ENCODE measurements around the gene MED15.
A peak's percentile ranks its signal among the peaks of the same experiment; 100 is the strongest.
"Not testable (repeated sequence)": the region's sequence is repeated elsewhere in the genome, so short reads cannot be mapped to it uniquely, and the experiment has no call there.

Gene MED15

GRCh38 chr22:20536590-20537324, 29.3 kb downstream of the MED15 start:
- Histone ChIP-seq H3K9ac (ENCODE audit: low read length) (peak overlapping the region; percentile 38), H3K4me3 (ENCODE audit: low read depth, low read length) (no peak overlapping the region), H3K27me3 (ENCODE audit: control insufficient read depth, insufficient read depth, low read length) (no peaks in the 10 kb centered on the region), H3K4me1 (ENCODE audit: control insufficient read depth, insufficient read depth, low read length) (peaks cover 14% of the 10 kb centered on the region; the same call in 1 of the 2 replicates), H3K27ac (ENCODE audit: low read depth, low read length) (no peak overlapping the region), H3K9me3 (ENCODE audit: control insufficient read depth, insufficient read depth, low read depth, low read length) (no peaks in the 10 kb centered on the region), H3K36me3 (ENCODE audit: control insufficient read depth, insufficient read depth, low read length) (peaks cover 28% of the 10 kb centered on the region)

DNA sequence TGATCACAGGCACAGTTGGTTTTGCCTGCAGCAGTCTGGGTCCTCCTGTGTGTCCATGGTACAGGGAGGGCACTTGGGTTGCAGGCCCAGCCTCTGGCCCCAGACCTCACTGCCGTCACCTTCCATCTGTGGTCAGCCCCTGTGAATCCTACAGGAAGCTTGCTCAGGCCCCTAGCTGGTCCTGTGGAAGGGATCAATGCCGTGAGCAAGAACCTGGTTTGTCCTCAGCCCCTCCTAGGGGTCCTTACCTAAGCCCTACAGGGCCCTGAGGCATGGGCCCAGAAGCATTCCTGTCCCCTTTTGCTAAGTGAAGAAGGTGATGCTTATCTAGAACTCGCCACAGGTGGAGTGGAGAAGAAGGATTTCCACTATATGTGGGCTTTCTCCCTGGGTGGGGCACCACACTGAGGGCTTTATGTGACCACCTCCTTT, 29.9 kb downstream of the MED15 start:
- Histone ChIP-seq H3K36me3 (ENCODE audit: control insufficient read depth, insufficient read depth, low read length) (peaks cover 34% of the 10 kb centered on the region), H3K4me3 (ENCODE audit: low read depth, low read length) (no peak overlapping the region), H3K9me3 (ENCODE audit: control insufficient read depth, insufficient read depth, low read depth, low read length) (no peaks in the 10 kb centered on the region), H3K4me1 (ENCODE audit: control insufficient read depth, insufficient read depth, low read length) (peaks cover 9% of the 10 kb centered on the region; the same call in 1 of the 2 replicates), H3K27me3 (ENCODE audit: control insufficient read depth, insufficient read depth, low read length) (no peaks in the 10 kb centered on the region), H3K27ac (ENCODE audit: low read depth, low read length) (no peak overlapping the region), H3K9ac (ENCODE audit: low read length) (no peak overlapping the region)

- Histone ChIP-seq H3K36me3 (ENCODE audit: control insufficient read depth, insufficient read depth, low read length) (peaks cover 38% of the 10 kb centered on the region), H3K4me3 (ENCODE audit: low read depth, low read length) (no peak overlapping the region), H3K27ac (ENCODE audit: low read depth, low read length) (no peak overlapping the region), H3K9ac (ENCODE audit: low read length) (no peak overlapping the region), H3K4me1 (ENCODE audit: control insufficient read depth, insufficient read depth, low read length) (peaks cover 3% of the 10 kb centered on the region; the same call in 1 of the 2 replicates), H3K9me3 (ENCODE audit: control insufficient read depth, insufficient read depth, low read depth, low read length) (no peaks in the 10 kb centered on the region; the same call in 1 of the 2 replicates), H3K27me3 (ENCODE audit: control insufficient read depth, insufficient read depth, low read length) (no peaks in the 10 kb centered on the region)
Measured at GRCh38 chr22:20537983-20538382, 30.6 kb downstream of the MED15 start.

GRCh38 chr22:20538875-20539274, 31.5 kb downstream of the MED15 start:
- H3K36me3 ChIP-seq (ENCODE audit: control insufficient read depth, insufficient read depth, low read length), result peaks cover 40% of the 10 kb centered on the region
- H3K9ac ChIP-seq (ENCODE audit: low read length); H3K4me1 ChIP-seq (ENCODE audit: control insufficient read depth, insufficient read depth, low read length); H3K27ac ChIP-seq (ENCODE audit: low read depth, low read length); H3K9me3 ChIP-seq (ENCODE audit: control insufficient read depth, insufficient read depth, low read depth, low read length); H3K27me3 ChIP-seq (ENCODE audit: control insufficient read depth, insufficient read depth, low read length); H3K4me3 ChIP-seq (ENCODE audit: low read depth, low read length): not testable (repeated sequence)

- H3K9ac ChIP-seq (ENCODE audit: low read length), result no peak overlapping the region
- no peak overlapping the region for H3K27ac ChIP-seq (ENCODE audit: low read depth, low read length)
- no peak overlapping the region for H3K4me3 ChIP-seq (ENCODE audit: low read depth, low read length)
- H3K9me3 ChIP-seq (ENCODE audit: control insufficient read depth, insufficient read depth, low read depth, low read length), result peaks cover 4% of the 10 kb centered on the region; the same call in 1 of the 2 replicates
- H3K4me1 ChIP-seq (ENCODE audit: control insufficient read depth, insufficient read depth, low read length), result peaks cover 11% of the 10 kb centered on the region; the same call in 1 of the 2 replicates
- H3K36me3 ChIP-seq (ENCODE audit: control insufficient read depth, insufficient read depth, low read length), result peaks cover 47% of the 10 kb centered on the region
- no peaks in the 10 kb centered on the region for H3K27me3 ChIP-seq (ENCODE audit: control insufficient read depth, insufficient read depth, low read length)
Measured at GRCh38 chr22:20542055-20542454, 34.6 kb downstream of the MED15 start.

DNA sequence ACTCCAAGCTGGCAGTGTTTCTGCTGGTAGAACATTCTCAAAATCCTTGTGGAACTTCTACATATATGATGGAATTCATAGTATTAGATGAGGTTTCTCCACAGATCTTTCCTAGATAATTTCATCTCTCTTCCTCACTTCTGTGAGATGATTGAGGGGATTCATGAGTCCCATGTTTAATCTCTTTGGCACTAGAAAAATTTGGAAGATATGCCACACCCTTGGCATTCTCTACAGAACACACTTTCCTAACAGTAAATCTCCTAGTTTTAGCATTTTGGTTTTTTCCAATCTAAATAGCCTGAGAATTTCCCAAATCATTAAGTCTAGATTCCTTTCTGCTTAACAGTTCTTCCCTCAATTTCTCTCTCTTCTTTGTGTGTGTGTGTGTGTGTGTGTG, 35.3 kb downstream of the MED15 start:
- Histone ChIP-seq H3K36me3 (ENCODE audit: control insufficient read depth, insufficient read depth, low read length) (peaks cover 40% of the 10 kb centered on the region), H3K9me3 (ENCODE audit: control insufficient read depth, insufficient read depth, low read depth, low read length) (peaks cover 4% of the 10 kb centered on the region; the same call in 1 of the 2 replicates), H3K27me3 (ENCODE audit: control insufficient read depth, insufficient read depth, low read length) (no peaks in the 10 kb centered on the region), H3K9ac (ENCODE audit: low read length) (no peak overlapping the region), H3K27ac (ENCODE audit: low read depth, low read length) (no peak overlapping the region), H3K4me1 (ENCODE audit: control insufficient read depth, insufficient read depth, low read length) (peaks cover 11% of the 10 kb centered on the region; the same call in 1 of the 2 replicates), H3K4me3 (ENCODE audit: low read depth, low read length) (no peak overlapping the region)

- not testable (repeated sequence) for H3K27ac ChIP-seq (ENCODE audit: low read depth, low read length); H3K27me3 ChIP-seq (ENCODE audit: control insufficient read depth, insufficient read depth, low read length); H3K9me3 ChIP-seq (ENCODE audit: control insufficient read depth, insufficient read depth, low read depth, low read length); H3K9ac ChIP-seq (ENCODE audit: low read length); H3K4me3 ChIP-seq (ENCODE audit: low read depth, low read length)
- H3K4me1 ChIP-seq (ENCODE audit: control insufficient read depth, insufficient read depth, low read length), result peaks cover 21% of the 10 kb centered on the region
- peaks cover 22% of the 10 kb centered on the region for H3K36me3 ChIP-seq (ENCODE audit: control insufficient read depth, insufficient read depth, low read length)
Measured at GRCh38 chr22:20545318-20545634, 37.9 kb downstream of the MED15 start.

DNA sequence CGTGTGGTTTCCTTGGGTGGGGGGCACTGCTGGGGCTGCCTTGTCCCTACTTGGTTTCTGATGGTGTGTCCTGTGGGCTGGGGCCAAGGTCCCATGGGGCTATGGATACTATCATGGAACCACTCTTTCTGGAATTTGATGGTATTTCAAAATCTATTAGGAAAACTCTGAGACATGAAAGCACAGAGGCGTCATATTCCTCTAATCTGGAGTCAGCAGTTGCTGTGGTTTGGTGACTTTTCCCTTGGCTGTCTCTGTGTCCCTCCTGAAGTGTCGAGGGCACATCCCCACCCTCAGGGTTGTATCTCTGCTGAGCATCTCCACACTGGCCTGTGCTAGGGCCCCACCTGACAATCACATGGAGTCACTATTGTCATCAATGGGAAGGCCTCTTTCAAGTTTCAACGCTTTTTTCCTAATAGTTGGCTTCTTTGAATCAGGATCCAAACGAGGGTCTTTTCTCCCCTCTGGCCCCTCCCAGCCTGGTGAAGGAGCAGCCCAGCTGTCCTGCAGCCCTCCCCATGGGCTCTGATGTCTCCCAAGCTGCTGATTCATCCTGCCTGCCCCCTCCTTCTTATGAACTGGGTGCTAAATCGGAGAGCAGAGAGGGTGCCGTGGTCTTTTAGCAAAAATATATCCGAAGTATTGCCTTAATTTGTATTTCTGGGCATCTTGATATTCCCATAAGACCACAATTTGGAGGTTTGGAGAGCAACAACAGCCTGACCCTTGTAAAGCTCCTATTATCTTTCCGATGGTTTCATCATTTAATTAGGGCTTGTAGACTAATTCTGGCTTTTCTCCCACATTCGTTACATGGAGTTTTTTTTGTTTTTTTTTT, 38.5 kb downstream of the MED15 start:
- Histone ChIP-seq H3K9me3 (ENCODE audit: control insufficient read depth, insufficient read depth, low read depth, low read length) (peaks cover 4% of the 10 kb centered on the region; the same call in 1 of the 2 replicates), H3K9ac (ENCODE audit: low read length) (no peak overlapping the region), H3K27me3 (ENCODE audit: control insufficient read depth, insufficient read depth, low read length) (no peaks in the 10 kb centered on the region), H3K4me3 (ENCODE audit: low read depth, low read length) (no peak overlapping the region), H3K27ac (ENCODE audit: low read depth, low read length) (no peak overlapping the region), H3K4me1 (ENCODE audit: control insufficient read depth, insufficient read depth, low read length) (peaks cover 28% of the 10 kb centered on the region), H3K36me3 (ENCODE audit: control insufficient read depth, insufficient read depth, low read length) (peaks cover 22% of the 10 kb centered on the region)

DNA sequence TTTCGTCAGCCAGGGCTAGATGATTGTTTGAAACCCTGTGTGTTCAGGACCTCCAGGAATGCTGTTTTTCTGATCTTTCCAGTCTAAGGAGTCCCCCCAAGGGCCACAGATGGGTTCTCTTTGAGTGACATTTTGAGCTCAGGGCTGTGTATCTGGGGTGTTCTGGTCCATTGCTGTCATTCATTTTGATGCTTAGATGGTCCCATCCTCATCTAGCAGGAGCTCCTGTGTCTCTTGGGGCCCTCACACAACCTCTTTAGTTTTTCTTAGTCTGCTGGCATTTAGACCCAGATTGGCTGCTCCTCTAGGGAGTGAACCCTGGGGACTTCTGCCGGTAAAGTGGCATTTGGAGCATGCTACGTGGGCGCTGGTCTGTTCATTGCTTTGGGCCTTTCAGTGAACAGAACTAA, 39.1 kb downstream of the MED15 start:
- no peak overlapping the region for H3K4me3 ChIP-seq (ENCODE audit: low read depth, low read length)
- H3K27me3 ChIP-seq (ENCODE audit: control insufficient read depth, insufficient read depth, low read length), result no peaks in the 10 kb centered on the region
- no peak overlapping the region for H3K9ac ChIP-seq (ENCODE audit: low read length)
- no peak overlapping the region for H3K27ac ChIP-seq (ENCODE audit: low read depth, low read length)
- H3K9me3 ChIP-seq (ENCODE audit: control insufficient read depth, insufficient read depth, low read depth, low read length), result peaks cover 4% of the 10 kb centered on the region; the same call in 1 of the 2 replicates
- H3K4me1 ChIP-seq (ENCODE audit: control insufficient read depth, insufficient read depth, low read length), result peaks cover 34% of the 10 kb centered on the region
- peaks cover 24% of the 10 kb centered on the region for H3K36me3 ChIP-seq (ENCODE audit: control insufficient read depth, insufficient read depth, low read length)

DNA sequence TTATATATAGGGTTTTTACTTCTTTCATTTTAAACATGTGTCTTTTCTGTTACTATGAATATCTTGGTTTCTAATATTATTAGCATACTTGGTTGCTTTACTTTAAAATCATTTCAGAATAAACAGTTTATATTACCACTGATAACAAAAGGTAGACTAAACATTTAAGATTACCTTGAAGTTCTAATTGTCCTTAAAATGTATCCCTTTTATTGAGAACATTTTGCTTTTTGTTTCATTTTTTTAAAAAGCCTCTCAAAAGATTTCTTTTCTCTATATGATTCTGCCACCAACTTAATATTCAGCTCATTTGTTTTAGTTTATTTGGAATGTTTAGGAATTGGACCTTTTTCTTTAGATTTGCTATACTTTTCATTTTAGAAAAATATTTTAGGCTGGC, 39.6 kb downstream of the MED15 start:
- H3K4me1 ChIP-seq (ENCODE audit: control insufficient read depth, insufficient read depth, low read length), result peaks cover 39% of the 10 kb centered on the region

DNA sequence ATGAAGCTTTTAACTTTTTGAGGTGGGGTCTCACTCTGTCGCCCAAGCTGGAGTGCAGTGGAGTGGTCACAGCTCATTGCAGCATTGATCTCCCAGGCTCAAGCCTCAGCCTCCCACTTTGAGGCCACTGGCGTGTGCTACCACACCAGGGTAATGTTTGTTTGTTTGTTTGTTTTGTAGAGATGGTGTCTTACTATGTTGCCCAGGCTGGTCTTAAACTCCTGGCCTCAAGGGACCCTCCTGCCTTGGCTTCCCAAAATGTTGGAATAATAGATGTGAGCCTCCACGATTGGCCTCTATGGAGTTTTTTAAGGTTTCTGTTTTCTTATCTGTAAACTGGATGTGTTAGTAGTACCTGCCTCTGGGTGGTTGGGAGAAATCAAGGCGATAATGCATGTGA, 41.4 kb downstream of the MED15 start:
- no peak overlapping the region for H3K27ac ChIP-seq (ENCODE audit: low read depth, low read length)
- peaks cover 33% of the 10 kb centered on the region for H3K36me3 ChIP-seq (ENCODE audit: control insufficient read depth, insufficient read depth, low read length)
- no peak overlapping the region for H3K9ac ChIP-seq (ENCODE audit: low read length)
- peaks cover 3% of the 10 kb centered on the region; the same call in 1 of the 2 replicates for H3K9me3 ChIP-seq (ENCODE audit: control insufficient read depth, insufficient read depth, low read depth, low read length)
- H3K4me1 ChIP-seq (ENCODE audit: control insufficient read depth, insufficient read depth, low read length), result peaks cover 39% of the 10 kb centered on the region
- no peaks in the 10 kb centered on the region for H3K27me3 ChIP-seq (ENCODE audit: control insufficient read depth, insufficient read depth, low read length)
- H3K4me3 ChIP-seq (ENCODE audit: low read depth, low read length), result no peak overlapping the region

More for the DNA sequence above, 39.6 kb downstream of the MED15 start:
- H3K27ac ChIP-seq (ENCODE audit: low read depth, low read length), result no peak overlapping the region
- H3K4me3 ChIP-seq (ENCODE audit: low read depth, low read length), result no peak overlapping the region
- H3K36me3 ChIP-seq (ENCODE audit: control insufficient read depth, insufficient read depth, low read length), result peaks cover 27% of the 10 kb centered on the region
- no peaks in the 10 kb centered on the region for H3K27me3 ChIP-seq (ENCODE audit: control insufficient read depth, insufficient read depth, low read length)
- H3K9me3 ChIP-seq (ENCODE audit: control insufficient read depth, insufficient read depth, low read depth, low read length), result peaks cover 4% of the 10 kb centered on the region; the same call in 1 of the 2 replicates
- H3K9ac ChIP-seq (ENCODE audit: low read length), result no peak overlapping the region

All from HUES6 (cell line).